GM18873 (cell line): ENCODE results near the gene PACSIN1.
"Not testable (repeated sequence)": the region's sequence is repeated elsewhere in the genome, so short reads cannot be mapped to it uniquely, and the experiment has no call there.

Source experiments
- ATAC-seq: cut with Tn5 transposase; IDR thresholded peaks from one replicate; pipeline ENCODE4 v1.9.1; 2021; ENCODE audit warnings: mild to moderate bottlenecking, moderate library complexity, moderate number of reproducible peaks; ENCODE audit not compliant: unreplicated experiment, low FRiP score

PACSIN1 gene

GRCh38 chr6:34484391-34484790, 18.5 kb downstream of the PACSIN1 start:
- ATAC-seq = no peak

- no peak for ATAC-seq
Measured at GRCh38 chr6:34484899-34485298, 19.0 kb downstream of the PACSIN1 start.

GRCh38 chr6:34485321-34486060, 19.6 kb downstream of the PACSIN1 start:
- ATAC-seq = no peak

- no peak for ATAC-seq
Measured at GRCh38 chr6:34486106-34486740, 20.3 kb downstream of the PACSIN1 start.

- not testable (repeated sequence) for ATAC-seq
Measured at GRCh38 chr6:34486886-34487285, 21.0 kb downstream of the PACSIN1 start.

GRCh38 chr6:34487536-34487935, 21.7 kb downstream of the PACSIN1 start:
- no peak for ATAC-seq

GRCh38 chr6:34489207-34489805, 23.4 kb downstream of the PACSIN1 start:
- ATAC-seq = no peak

- ATAC-seq = no peak
Measured at GRCh38 chr6:34490390-34491090, 24.7 kb downstream of the PACSIN1 start.

GRCh38 chr6:34491091-34491430, 25.2 kb downstream of the PACSIN1 start:
- no peak for ATAC-seq

- no peak for ATAC-seq
Measured at GRCh38 chr6:34493344-34493743, 27.5 kb downstream of the PACSIN1 start.

- ATAC-seq = no peak
Measured at GRCh38 chr6:34494973-34495372, 29.1 kb downstream of the PACSIN1 start.

GRCh38 chr6:34496103-34496685, 30.3 kb downstream of the PACSIN1 start:
- ATAC-seq = no peak

GRCh38 chr6:34497411-34497810, 31.5 kb downstream of the PACSIN1 start:
- ATAC-seq = no peak

GRCh38 chr6:34506718-34507117, 40.8 kb downstream of the PACSIN1 start:
- no peak for ATAC-seq

- ATAC-seq = no peak
Measured at GRCh38 chr6:34508425-34508824, 42.5 kb downstream of the PACSIN1 start.

GRCh38 chr6:34509782-34510181, 43.9 kb downstream of the PACSIN1 start:
- ATAC-seq = no peak

GRCh38 chr6:34510299-34510698, 44.4 kb downstream of the PACSIN1 start:
- ATAC-seq = no peak

- no peak for ATAC-seq
Measured at GRCh38 chr6:34511214-34511914, 45.5 kb downstream of the PACSIN1 start.

GRCh38 chr6:34511915-34512737, 46.2 kb downstream of the PACSIN1 start:
- ATAC-seq = no peak
